Liver (tissue), 3 donors: ENCODE results near the gene RELN.

ENCODE experiments used
- FOXA1 ChIP-seq: IDR thresholded peaks from 2 replicates; pipeline ENCODE4 v1.6.1; 2016; ENCODE audit warnings: antibody characterized with exemption
- JUND ChIP-seq, 2 donors: IDR thresholded peaks; 2 replicates each; pipeline ENCODE4 v1.6.1; 2016; ENCODE audit warnings: antibody characterized with exemption in 2 of 2
- RAD21 ChIP-seq, 2 donors: IDR thresholded peaks; 2 replicates each; pipeline ENCODE4 v1.6.1; 2016; ENCODE audit warnings: antibody characterized with exemption in 2 of 2, mild to moderate bottlenecking in 2 of 2
- TF ChIP-seq, protein P1 (sequence below): fragments of 150-350 bp; IDR thresholded peaks from 2 replicates; pipeline ENCODE4 v1.5.1; 2017; ENCODE audit warnings: improper control_type of control experiment, low read depth, low read length; ENCODE audit not compliant: missing input control
- TF ChIP-seq, protein P2 (sequence below): IDR thresholded peaks from 2 replicates; pipeline ENCODE4 v1.6.1; 2016; ENCODE audit warnings: antibody characterized with exemption
- donor health status: healthy.
- donor health status: healthy.

DNA sequence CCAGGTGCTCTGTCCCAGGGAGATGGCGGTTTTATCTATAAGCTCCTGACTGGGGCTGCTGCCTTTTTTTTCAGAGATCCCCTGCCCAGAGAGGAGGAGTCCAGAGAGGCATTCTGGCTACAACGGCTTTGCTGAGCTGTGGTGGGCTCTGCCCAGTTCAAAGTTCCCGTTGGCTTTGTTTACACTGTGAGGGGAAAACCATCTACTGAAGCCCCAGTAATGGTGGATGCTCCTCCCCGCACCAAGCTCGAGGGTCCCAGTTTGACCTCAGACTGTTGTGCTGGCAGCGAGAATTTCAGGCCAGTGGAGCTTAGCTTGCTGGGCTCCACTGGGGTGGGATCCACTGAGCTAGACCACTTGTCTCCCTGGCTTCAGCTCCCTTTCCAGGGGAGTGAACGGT is 527.1 kb downstream of the RELN start:
- no peak for TF ChIP-seq RAD21 (IDR thresholded peaks at IDR 0.05)
- TF ChIP-seq, protein P1, sequence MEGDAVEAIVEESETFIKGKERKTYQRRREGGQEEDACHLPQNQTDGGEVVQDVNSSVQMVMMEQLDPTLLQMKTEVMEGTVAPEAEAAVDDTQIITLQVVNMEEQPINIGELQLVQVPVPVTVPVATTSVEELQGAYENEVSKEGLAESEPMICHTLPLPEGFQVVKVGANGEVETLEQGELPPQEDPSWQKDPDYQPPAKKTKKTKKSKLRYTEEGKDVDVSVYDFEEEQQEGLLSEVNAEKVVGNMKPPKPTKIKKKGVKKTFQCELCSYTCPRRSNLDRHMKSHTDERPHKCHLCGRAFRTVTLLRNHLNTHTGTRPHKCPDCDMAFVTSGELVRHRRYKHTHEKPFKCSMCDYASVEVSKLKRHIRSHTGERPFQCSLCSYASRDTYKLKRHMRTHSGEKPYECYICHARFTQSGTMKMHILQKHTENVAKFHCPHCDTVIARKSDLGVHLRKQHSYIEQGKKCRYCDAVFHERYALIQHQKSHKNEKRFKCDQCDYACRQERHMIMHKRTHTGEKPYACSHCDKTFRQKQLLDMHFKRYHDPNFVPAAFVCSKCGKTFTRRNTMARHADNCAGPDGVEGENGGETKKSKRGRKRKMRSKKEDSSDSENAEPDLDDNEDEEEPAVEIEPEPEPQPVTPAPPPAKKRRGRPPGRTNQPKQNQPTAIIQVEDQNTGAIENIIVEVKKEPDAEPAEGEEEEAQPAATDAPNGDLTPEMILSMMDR, result no peak
- no peak for TF ChIP-seq FOXA1
- TF ChIP-seq, protein P2, sequence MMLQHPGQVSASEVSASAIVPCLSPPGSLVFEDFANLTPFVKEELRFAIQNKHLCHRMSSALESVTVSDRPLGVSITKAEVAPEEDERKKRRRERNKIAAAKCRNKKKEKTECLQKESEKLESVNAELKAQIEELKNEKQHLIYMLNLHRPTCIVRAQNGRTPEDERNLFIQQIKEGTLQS, result no peak
- no peak for TF ChIP-seq JUND (IDR thresholded peaks at IDR 0.05)
